GM04504 (cell line): ENCODE data around the gene TAGLN3.

Source experiments
- DNase-seq: peaks from one replicate; pipeline ENCODE4 v3.0.0-alpha.2; 2012; ENCODE audit warnings: low read depth

Gene TAGLN3

DNA sequence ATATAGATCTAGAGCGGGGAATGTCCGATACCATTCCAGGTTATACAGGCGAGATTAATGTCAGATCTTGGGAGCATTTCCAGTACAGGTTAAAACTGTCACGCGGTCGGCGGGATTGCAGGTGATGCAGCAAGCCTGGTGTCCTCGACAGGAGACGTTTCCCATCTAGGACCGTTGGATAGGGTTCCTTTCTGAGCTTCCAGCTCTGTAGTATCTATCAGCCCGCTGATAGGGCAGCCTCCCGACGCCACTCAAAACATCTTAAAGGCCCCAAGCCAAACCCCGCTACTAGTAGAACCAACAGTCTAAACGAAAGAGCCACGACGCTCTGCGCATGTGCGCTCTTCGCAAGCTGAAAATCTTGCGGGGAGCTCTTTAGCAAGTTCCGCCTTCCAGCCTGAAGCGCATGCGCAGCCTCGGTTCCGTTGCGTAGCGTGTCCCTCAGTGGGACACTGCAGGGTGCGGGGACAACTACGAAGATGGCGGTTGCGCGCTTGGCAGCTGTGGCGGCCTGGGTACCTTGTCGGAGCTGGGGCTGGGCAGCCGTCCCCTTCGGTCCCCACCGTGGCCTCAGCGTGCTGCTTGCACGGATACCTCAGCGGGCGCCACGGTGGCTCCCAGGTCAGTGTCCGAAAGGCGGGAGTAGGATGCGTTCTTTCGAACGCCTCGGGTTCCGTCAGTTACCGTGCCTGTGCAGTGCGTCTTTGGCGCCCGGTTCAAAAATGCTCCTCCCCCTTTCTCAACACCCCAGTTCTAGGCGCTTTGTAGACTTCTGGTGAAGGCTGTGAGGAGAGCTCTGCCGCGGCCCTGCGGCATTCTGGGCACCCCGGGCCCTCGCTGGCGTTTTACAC is 19.9 kb upstream of the TAGLN3 start, which contains the start of gene ABHD10:
Gene ABHD10 (plus strand): TSS at position 444 of the 851 bp plus-strand sequence. CDS start 36 bp downstream, at position 480.
- peak; percentile 96 for DNase-seq

DNA sequence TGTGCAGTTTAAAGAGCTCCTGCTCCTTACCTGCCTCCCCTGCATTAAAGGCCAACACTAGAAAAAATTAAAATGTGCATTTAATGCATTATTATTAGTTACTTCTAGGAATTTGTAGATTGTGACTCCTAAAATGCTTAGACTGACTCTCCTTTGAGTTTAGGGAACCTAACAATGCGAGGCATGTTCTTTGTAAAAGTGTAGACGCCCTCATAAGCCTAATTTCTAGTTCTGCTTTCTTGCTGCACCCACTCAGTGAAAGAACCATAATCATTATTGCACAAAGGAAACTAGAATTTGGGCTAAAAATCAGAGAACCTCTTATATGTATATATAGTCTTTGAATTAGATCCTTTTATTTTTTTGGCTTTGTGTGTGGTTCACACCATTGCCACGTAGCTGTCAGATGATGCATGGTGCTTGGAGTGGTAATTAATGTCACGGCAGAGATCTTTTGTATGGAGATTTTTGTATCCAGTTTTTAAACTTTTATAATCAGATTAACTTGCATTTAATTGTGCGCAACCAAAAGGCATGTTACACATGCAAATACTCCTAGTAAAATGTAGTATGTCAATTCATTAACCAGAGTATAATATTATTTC is 19.2 kb upstream of the TAGLN3 start:
- no peak for DNase-seq

DNA sequence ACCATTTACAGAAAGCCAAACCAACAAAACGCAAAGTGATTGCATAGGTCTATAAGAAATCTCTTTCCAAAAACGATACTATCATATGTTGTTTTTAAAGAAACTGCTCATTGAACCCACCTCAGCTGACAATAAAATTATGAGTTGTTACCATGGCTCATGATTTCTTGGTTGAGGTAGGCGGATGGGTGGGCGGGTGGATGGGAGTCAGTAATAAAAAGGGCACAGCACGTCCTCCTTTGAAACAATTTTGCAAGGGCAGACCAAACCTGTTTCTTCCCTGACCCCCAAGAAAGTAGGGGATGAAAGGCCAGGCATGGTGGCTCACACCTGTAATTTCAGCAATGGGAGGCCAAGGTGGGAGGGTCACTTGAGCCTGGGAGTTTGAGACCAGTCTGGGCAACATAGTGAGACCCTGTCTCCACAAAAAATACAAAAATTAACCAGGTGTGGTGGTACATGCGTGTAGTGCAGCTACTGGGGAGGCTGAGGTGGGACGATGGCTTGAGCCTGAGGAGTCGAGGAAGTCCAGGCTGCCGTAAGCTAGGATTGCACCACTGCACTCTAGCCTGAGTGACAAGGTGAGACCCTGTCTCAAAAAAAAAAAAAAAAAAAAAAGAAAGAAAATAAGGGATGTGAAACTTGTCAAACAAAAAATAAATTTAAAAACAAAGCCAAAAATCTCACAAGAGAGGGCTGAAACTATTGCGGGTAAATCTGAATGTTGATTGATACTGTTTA is 17.8 kb upstream of the TAGLN3 start:
- DNase-seq, result no peak

DNA sequence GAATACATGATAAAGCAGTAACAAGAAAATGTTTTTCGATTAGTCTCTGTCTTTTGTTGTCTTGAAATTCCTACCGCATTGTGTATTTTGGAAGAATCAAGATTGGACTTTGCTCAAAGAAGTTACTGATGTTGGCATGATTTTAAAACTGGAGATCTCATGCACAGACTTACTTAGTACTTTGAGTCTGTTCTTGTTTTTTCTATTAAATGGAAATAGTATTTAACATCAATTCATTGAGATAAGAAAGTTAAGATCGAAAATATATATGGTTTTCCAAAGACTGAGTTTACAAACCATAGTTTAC is 17.3 kb upstream of the TAGLN3 start:
- DNase-seq, result no peak

- DNase-seq, result no peak
Observed at GRCh38 chr3:111984636-111985298, 14.0 kb upstream of the TAGLN3 start.

DNA sequence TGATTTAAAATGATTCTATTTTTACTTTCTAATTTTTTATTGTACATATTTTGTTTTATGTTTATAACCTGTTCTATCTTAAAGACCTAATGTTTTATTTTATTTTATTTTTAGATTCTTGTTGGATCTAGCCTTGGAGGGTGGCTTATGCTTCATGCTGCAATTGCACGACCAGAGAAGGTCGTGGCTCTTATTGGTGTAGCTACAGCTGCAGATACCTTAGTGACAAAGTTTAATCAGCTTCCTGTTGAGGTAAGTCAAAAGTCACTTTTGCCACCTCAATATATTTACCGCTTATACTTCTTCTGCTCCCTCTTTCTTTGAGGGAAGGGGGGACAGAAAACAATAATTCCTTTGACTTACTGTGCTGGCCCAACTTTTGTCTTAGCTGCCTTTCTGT is 11.9 kb upstream of the TAGLN3 start:
- no peak for DNase-seq

- no peak for DNase-seq
Observed at GRCh38 chr3:111989061-111989678, 9.6 kb upstream of the TAGLN3 start.

- no peak for DNase-seq
Observed at GRCh38 chr3:111993038-111993437, 5.7 kb upstream of the TAGLN3 start.

- DNase-seq, result no peak
Observed at GRCh38 chr3:111999484-112000324, 982 bp downstream of the TAGLN3 start.

DNA sequence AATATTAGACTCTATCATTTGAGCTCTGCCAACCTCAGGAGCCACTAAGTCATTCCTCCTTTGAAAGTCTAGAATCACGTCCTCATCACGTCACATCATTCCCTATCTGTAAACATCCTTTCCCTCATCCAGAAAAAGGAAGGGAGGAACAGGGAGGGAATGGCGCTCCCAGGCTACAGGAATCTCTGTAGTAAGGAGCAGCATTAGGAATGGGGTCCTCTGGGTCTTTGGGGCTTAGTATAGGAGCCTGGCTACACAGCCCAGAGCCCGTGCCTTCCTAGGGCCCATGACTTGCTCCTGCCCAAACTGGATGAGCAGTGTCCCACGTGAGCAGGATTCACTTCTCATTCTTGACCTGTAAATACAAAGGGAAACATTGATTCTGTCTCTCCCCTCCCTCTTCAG is 1.6 kb downstream of the TAGLN3 start:
- no peak for DNase-seq

DNA sequence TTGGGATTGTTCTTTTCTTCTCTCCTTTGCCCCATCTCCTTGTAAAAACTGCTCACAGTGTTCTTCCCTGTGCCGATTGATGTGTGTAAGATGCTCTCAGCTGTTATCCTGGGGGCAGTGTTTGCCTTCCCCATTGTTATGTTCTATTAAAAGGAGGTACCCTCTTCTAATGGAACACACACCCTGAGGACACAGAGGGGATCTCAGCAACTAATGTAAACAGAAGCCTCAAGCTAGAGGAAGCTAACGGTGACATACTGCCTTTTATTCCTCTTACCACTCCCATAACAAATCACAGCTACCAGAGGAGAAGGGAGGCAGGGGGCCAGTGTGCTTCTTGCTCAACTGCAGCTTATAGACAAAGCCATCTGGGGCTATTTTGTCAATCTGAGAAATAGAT is 2.2 kb downstream of the TAGLN3 start:
- DNase-seq, result no peak

GRCh38 chr3:112001526-112001925 is 2.8 kb downstream of the TAGLN3 start:
- no peak for DNase-seq

DNA sequence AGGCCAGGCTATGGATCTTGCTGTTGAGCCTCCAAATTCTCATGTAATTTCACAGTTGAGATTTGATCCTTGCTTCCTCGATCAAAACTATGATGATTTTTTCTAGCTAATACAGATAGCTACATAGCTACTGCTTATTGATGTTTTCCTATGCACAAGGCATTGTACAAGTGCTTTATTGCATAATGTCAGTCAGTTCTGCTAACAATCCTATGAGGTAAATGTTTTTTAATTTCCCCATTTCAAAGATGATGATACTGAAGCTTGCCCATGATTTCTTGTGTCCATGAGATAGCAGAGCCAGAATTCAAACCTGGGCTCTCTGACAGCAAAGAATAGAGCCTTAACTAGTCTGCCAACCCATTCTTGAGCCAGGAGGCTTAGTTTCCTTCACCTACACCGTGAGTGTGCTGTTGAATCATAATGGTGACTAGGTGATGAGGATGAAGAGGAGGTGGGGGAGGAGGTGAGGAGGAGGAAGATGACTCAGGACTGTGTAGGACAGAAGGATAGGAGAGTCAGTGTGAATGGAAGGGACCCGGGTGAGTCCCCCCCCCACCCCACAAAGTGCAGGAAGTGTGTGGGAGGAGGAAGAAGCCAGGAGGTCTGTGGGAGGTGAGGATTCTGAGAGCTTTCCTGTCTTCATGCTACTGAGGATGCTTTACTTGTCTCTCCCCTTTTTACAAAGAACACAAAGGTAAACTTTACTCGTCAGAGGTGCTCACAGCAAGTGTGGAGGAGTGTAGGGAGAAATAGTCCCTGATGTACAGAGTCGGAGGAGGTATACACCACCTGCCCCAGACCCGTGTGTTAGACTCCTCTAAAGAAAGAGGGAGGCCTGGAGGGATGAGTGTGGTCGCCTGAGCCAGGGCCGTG is 3.6 kb downstream of the TAGLN3 start:
- no peak for DNase-seq

DNA sequence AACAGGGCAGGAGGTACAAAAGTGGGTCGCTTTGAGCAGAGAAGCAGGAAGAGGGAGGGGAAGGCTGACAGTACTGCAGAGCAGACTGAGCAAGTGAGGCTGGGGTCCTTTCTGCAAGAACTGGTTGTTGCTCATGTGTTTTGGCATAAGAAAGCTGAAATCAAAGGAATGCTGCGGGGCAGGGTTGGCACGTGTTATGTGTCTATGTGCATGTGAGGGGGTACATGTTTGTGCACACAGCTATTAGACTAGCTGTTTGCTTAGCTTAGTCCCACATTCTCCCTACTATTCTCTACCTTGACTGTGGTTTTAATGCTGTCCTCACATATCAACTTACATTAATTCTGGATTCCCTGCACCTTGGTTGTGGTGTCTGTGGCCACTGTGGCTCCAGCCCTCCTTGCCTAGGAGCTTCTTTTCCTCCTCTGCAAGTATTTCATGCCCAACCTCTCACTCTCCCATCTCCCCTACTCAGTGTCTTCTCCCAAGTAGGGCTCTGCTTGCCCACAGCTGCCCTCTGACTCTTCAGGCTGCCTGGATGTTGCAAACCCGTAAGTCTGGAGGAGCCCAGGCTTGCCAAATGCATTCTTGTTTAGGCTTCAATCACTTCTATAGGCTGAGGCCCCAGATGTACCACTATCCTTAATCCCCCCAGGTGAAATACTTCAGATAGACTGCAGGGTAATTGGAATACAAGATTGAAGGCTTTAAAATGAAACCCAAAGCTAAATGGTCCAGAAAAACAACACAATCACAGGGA is 4.8 kb downstream of the TAGLN3 start:
- DNase-seq, result no peak

- no peak for DNase-seq
Observed at GRCh38 chr3:112004187-112004586, 5.5 kb downstream of the TAGLN3 start.

GRCh38 chr3:112004669-112005068 is 5.9 kb downstream of the TAGLN3 start:
- DNase-seq, result no peak

- DNase-seq, result no peak
Observed at GRCh38 chr3:112005091-112005672, 6.5 kb downstream of the TAGLN3 start.

GRCh38 chr3:112007633-112008032 is 8.9 kb downstream of the TAGLN3 start:
- DNase-seq, result peak; percentile 62

- no peak for DNase-seq
Observed at GRCh38 chr3:112009670-112010069, 10.9 kb downstream of the TAGLN3 start.
